Tibial nerve (tissue), 4 donors: ENCODE results near the gene ZEB1.
"Not testable (repeated sequence)": the region's sequence is repeated elsewhere in the genome, so short reads cannot be mapped to it uniquely, and the experiment has no call there.

Source experiments
- CTCF ChIP-seq, 5 experiments: fragments of 200-600 bp in 3 of 5; fragments of 450-650 bp in 2 of 5; sonication (generic) in 3 of 5; IDR thresholded peaks; one replicate each; pipeline ENCODE4 v1.5.1; 2016 to 2019; ENCODE audit warnings: antibody characterized with exemption in 5 of 5, mild to moderate bottlenecking in 3 of 5, moderate library complexity in 2 of 5
- EP300 ChIP-seq, 2 donors: sonication (generic); formaldehyde crosslinking; IDR thresholded peaks; one replicate each; pipeline ENCODE4 v1.6.1; 2017; ENCODE audit warnings: antibody characterized with exemption in 2 of 2, mild to moderate bottlenecking in 1 of 2

- not testable (repeated sequence) for TF ChIP-seq CTCF, EP300 (IDR thresholded peaks at IDR 0.05)
These were observed 249.3 kb downstream of the ZEB1 start for GRCh38 chr10:31568252-31568861.
